ENCODE data around the gene MRPL23. TPM values are rescaled to one million over a fixed set of nuclear protein-coding genes. Genes with fewer than 3 reads are reported as not detected.

MRPL23 gene
- total and polyA plus RNA-seq, 2 of the 13 experiments (the other 11 are each of a cell fraction or from before 2014, with no cell fraction given), result 67.8 to 123 TPM

- no peak for TF ChIP-seq AKNA (CRISPR knock-in tag; IDR thresholded peaks at IDR 0.05; ENCODE audit: borderline replicate concordance)
Measured at GRCh38 chr11:1922481-1923081, 24.6 kb upstream of the MRPL23 start (continued).

- peaks cover 31 to 88% of the 10 kb centered on the region in 2 experiments for H3K27me3 ChIP-seq (ENCODE audit: control insufficient read depth in 1 of 2, insufficient read depth in 2 of 2, low read length in 2 of 2)
- no peak overlapping the region for H3K4me2 ChIP-seq (ENCODE audit: low read depth, low read length)
- TF ChIP-seq HNF1B (CRISPR knock-in tag; IDR thresholded peaks at IDR 0.05) (no peak), TGIF2 (CRISPR knock-in tag; IDR thresholded peaks at IDR 0.05) (no peak), HMGA1 (CRISPR knock-in tag; conservative IDR thresholded peaks at IDR 0.05) (no peak), JUN (CRISPR knock-in tag; IDR thresholded peaks at IDR 0.05) (no peak), ATF2 (CRISPR knock-in tag; IDR thresholded peaks at IDR 0.05) (no peak), SOX13 (IDR thresholded peaks at IDR 0.05) (no peak), SOX13 (CRISPR knock-in tag; conservative IDR thresholded peaks at IDR 0.05 in 1 of 2, IDR thresholded peaks at IDR 0.05 in 1 of 2) (no peak), ZNF639 (CRISPR knock-in tag; conservative IDR thresholded peaks at IDR 0.05) (no peak), BCL6 (CRISPR knock-in tag; IDR thresholded peaks at IDR 0.05) (no peak)
- BruUV-seq (replicated peaks), result no TSS peak
- H3K27ac ChIP-seq (ENCODE audit: extremely low read length, insufficient read depth, low read length), result no peak overlapping the region
- CTCF ChIA-PET (ENCODE audit: low intra/inter-chr PET ratio, low total read pairs), result no interaction called here
- in situ Hi-C loops (cut with HindIII; ENCODE audit: extremely low pct_ligation_motif_present, low pct_unique_long_range_greater_than_20kb), result no loop called here
- no peak for ATAC-seq
- POLR2A ChIA-PET, result no interaction called here
- no peaks in the 10 kb centered on the region for H3K36me3 ChIP-seq (replicated peaks in 1 of 2; ENCODE audit: control insufficient read depth in 1 of 2, insufficient read depth in 2 of 2, low read length in 2 of 2)
- 10% methylated on average over 18 of the region's 22 CpGs for whole genome bisulfite sequencing (ENCODE audit: low lambda C conversion rate)
- intact Hi-C loops (cut with micrococcal nuclease; ENCODE audit: unreplicated experiment), result no loop called here
- H3K4me1 ChIP-seq (ENCODE audit: insufficient read depth, low read length), result no peaks in the 10 kb centered on the region
- no peaks in the 10 kb centered on the region for H4K20me1 ChIP-seq (ENCODE audit: insufficient read depth, low read length)
- no peak overlapping the region for H3K9ac ChIP-seq (ENCODE audit: insufficient read depth, low read depth, low read length)
- no peak overlapping the region for H2AFZ ChIP-seq (ENCODE audit: low read length)
- FAIRE-seq, result no peak
- no peak for DNase-seq (ENCODE audit: low spot score)
- H3K9me3 ChIP-seq (ENCODE audit: low read length), result no peaks in the 10 kb centered on the region
- no peaks in the 10 kb centered on the region for H3K79me2 ChIP-seq (ENCODE audit: insufficient read depth, low read length)
- H3K4me3 ChIP-seq (replicated peaks in 1 of 3; ENCODE audit: insufficient read depth in 1 of 3, low read depth in 2 of 3, low read length in 3 of 3), result no peak overlapping the region
Measured at GRCh38 chr11:1923201-1923956, 23.8 kb upstream of the MRPL23 start.

All from HepG2 (cell line).